ENCODE results near the gene LTA.

Gene LTA

GRCh38 chr6:31574106-31575061 lies 2.3 kb downstream of the LTA start:
- DNase-seq, result no peak

- peak; percentile 10 for DNase-seq
Measured at GRCh38 chr6:31575335-31575901, 3.3 kb downstream of the LTA start, which contains the start of gene TNF. Gene TNF (plus strand): TSS chr6:31575565. CDS start chr6:31575742, 177 bp downstream.

GRCh38 chr6:31575952-31576685 lies 4.0 kb downstream of the LTA start:
- no peak for DNase-seq

GRCh38 chr6:31576897-31577578 lies 4.9 kb downstream of the LTA start:
- no peak for DNase-seq

- DNase-seq, result no peak
Measured at GRCh38 chr6:31577579-31577966, 5.5 kb downstream of the LTA start.

- peak; percentile 76 for DNase-seq
Measured at GRCh38 chr6:31578184-31579118, 6.4 kb downstream of the LTA start.

GRCh38 chr6:31579119-31579505 lies 7.0 kb downstream of the LTA start:
- DNase-seq, result no peak

- no peak for DNase-seq
Measured at GRCh38 chr6:31579546-31580437, 7.7 kb downstream of the LTA start.

- DNase-seq, result no peak
Measured at GRCh38 chr6:31580438-31580740, 8.3 kb downstream of the LTA start.

- DNase-seq, result peak; percentile 83
Measured at GRCh38 chr6:31580807-31581433, 8.8 kb downstream of the LTA start.

GRCh38 chr6:31581434-31582229 lies 9.5 kb downstream of the LTA start:
- no peak for DNase-seq

- DNase-seq, result no peak
Measured at GRCh38 chr6:31582230-31582643, 10.1 kb downstream of the LTA start, which contains the start of gene LTB. Gene LTB (minus strand): TSS chr6:31582424. CDS start chr6:31582417, 7 bp downstream.

- no peak for DNase-seq
Measured at GRCh38 chr6:31585491-31585890, 13.4 kb downstream of the LTA start.

- DNase-seq, result no peak
Measured at GRCh38 chr6:31586008-31586407, 13.9 kb downstream of the LTA start, which contains the start of gene LST1. Gene LST1 (plus strand): TSS chr6:31586277. CDS start chr6:31587300, 1,023 bp downstream.

GRCh38 chr6:31586599-31587281 lies 14.7 kb downstream of the LTA start:
- DNase-seq, result no peak

- DNase-seq, result no peak
Measured at GRCh38 chr6:31587791-31588777, 16.0 kb downstream of the LTA start.

Measured in kidney glomerular epithelial cell (primary cell).